Inferior parietal cortex (tissue), 1 donor: ENCODE data around the gene SPATS2.

Experiments used
- DNase-seq: peaks from one replicate; pipeline ENCODE4 v3.0.0-alpha.2; 2016; ENCODE audit errors: extremely low spot score

The SPATS2 gene

DNA sequence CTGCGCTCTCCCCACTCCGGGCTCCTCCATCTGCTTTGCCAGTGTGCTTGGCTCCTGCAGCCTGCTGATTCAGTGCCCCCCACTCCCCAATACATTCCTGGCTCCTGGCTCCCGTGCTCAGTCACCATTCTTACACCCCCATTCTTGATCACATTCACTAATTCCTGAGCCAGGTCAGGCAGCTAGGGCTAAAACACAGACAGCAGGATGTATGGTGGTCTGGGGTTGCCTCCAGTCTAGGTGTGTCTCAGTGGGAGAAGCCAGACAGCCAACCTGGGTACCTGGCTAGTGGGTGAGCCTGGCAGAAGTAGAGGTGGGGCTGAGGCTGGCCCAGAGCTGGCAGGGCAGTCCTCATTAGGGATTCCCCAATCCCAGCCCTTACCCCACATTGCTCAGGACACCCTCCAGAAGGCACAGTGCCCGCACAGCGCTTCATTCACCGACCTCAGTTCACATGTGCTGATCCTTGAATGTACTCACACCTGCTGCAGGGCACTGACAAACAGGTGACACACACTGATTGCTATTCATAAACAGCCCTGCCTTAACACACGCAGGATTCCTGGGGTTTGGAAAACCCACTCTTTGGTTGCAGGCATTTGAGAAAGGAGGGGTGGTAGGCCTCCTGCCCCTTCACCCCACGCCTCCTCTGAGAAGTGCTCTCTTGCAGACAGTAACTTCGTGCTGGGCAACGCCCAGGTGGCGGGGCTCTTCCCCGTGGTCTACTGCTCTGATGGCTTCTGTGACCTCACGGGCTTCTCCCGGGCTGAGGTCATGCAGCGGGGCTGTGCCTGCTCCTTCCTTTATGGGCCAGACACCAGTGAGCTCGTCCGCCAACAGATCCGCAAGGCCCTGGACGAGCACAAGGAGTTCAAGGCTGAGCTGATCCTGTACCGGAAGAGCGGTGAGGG lies 173.2 kb downstream of the SPATS2 start:
- no peak for DNase-seq

DNA sequence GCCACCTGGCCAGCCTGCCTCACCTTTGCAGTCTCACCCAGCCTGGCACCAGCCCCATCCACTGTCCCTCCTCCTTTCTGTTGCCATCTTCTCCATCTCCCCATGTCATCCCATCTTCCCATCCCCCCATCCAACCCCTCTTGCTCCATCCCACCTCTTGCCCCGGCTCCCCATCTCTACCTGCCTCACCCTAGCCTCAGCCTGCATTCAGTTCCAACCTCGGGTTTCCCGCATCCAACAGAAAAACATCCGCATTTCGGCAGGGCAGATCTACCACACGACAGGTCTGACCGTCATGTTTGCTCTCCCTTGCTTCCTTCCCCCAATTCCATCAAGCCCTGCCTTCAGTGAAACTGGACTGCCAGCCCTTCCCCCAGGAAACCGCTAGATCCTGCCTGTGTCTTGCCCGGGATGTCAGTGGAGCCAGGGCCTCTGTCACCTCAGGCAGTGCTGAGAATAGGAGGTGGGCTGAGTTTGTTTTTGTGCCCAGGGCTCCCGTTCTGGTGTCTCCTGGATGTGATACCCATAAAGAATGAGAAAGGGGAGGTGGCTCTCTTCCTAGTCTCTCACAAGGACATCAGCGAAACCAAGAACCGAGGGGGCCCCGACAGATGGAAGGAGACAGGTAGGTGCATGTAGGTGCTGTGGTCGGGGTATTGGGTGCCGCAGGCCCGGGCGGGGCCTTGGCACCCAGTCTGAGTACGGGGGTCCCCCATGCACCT lies 174.0 kb downstream of the SPATS2 start:
- no peak for DNase-seq

DNA sequence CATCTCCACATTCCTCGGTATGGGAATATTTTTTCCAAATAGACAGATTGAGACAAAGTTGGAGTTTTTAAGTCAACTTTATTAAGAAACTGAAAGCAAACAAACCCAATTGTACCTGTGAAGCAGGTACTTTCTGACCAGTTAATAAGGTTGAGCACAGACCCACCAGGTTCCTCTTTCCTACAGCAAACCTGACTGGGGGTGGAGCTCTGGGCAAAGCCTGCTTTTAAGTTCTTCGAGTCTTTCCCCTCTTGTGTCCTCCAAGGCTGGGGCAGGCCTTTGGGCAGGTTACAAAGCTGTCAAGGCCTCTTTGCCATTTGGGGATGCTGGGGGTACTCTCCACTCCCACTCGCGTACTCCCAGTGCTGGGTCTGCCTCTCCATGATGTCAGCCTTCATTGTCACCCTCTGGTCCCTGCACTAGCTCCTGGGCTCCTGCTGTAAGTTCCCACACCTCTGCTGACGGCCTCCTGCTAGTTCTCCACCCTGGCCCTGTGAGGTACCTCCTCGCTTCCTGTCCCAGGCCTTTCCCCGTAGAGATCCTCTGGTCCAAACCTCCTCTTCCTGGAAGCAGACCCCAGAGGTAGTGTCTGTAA lies 174.7 kb downstream of the SPATS2 start:
- DNase-seq: no peak

DNA sequence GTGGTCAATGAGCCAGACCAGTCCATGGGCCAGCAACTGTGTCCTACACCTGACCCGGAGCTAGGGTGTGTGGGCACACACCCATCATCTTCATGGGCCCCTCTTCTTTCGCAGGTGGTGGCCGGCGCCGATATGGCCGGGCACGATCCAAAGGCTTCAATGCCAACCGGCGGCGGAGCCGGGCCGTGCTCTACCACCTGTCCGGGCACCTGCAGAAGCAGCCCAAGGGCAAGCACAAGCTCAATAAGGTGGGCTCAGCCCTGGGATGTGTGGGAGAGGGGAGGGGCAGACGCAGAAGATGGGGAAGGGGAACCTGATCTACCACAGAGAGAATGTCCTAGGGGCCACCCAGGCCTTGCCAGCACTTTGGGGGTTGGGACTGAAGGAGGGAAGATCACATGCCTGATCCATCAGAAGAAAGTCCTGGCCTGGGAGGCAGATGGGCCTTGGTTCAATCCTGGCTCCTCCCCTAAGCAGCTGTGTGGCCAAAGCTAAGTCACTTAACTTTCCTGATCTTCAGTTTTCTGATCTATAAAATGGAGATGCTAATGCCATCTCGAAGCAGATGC lies 175.4 kb downstream of the SPATS2 start:
- DNase-seq: no peak

DNA sequence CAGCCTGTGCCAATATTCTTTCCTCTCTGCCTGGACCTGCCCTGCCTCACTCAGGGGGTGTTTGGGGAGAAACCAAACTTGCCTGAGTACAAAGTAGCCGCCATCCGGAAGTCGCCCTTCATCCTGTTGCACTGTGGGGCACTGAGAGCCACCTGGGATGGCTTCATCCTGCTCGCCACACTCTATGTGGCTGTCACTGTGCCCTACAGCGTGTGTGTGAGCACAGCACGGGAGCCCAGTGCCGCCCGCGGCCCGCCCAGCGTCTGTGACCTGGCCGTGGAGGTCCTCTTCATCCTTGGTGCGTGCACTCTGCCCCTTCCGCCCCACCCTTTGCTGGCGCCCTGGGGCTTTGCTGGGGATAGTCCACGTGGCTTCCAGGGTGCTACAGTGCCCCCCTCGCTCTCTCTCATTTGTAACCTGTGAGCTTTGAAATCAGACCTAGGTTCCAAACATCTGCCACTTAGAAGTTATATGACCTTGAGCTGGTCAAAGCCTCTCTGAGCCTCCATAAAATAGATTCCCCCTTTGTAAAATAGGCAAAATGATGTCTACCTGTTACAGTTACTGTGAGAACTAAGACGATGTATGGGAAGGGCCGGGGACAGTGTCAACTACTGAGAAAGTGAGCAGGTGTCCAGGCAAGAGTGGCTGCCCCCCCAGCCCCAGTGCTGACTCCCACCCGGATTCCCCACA lies 176.1 kb downstream of the SPATS2 start:
- DNase-seq: no peak

DNA sequence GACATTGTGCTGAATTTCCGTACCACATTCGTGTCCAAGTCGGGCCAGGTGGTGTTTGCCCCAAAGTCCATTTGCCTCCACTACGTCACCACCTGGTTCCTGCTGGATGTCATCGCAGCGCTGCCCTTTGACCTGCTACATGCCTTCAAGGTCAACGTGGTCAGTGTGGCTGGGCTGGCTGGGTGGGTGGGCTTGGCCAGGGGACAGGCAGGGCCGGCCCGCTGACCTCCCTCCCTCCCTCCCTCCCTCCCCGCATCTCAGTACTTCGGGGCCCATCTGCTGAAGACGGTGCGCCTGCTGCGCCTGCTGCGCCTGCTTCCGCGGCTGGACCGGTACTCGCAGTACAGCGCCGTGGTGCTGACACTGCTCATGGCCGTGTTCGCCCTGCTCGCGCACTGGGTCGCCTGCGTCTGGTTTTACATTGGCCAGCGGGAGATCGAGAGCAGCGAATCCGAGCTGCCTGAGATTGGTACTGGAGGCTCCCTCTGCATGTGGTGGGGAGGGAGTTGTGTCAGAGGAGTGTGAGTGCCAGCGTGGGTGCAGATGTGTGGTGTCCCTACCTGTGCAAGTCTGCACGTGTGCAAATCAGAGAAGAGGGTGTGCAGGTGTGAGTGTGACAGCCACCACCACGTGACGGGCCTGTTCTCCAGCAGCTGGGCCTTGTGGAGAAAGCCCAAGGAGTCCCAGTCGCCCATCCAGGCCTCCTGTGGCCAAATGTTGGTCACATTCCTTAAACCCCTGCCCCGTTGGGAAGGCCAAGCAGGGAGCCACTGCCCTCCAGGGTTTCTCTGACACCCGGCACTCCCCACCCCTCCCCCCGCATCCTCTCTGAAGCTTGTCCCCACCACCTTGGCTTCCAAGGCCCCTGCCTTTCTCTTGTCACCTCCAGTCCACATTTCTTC lies 176.9 kb downstream of the SPATS2 start:
- no peak for DNase-seq

DNA sequence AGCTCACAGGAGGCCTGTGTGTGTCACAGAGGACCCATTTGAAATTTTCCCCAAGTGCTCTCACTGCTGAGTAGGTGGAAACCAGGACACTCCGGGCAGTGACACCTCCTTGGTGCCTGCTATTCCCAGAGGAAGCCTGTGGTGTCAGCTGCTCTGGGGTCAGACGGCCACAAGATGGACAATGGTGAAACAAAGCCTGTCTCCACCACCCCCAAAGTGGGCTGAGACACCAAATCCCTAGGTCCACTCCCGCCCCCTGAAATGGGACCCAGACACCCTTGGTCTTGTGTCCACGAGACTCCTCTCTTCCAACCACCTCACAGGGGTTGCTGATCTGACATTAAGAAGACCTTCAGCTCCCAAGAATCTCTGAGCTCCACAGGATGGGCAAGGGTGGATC lies 178.6 kb downstream of the SPATS2 start:
- no peak for DNase-seq

DNA sequence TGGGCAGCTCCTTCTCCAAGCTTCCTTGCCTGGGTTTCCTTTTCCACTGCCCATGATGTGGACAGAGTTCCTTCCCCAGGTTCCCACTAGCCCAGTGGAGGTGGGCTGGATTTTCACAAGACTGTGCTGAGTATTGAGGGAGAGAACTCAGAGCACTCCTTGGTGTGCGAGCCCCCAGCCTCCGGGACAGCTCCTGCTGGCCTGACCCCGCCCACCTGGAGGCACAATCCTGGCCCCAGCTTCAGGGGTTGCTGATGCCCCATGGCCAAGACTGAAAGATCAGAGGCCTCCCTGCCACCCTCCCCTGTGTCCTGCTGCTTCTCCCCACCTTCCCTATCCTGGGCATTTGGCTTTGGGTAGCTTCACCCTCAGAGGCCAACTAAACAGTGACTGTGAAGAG lies 179.2 kb downstream of the SPATS2 start:
- no peak for DNase-seq

DNA sequence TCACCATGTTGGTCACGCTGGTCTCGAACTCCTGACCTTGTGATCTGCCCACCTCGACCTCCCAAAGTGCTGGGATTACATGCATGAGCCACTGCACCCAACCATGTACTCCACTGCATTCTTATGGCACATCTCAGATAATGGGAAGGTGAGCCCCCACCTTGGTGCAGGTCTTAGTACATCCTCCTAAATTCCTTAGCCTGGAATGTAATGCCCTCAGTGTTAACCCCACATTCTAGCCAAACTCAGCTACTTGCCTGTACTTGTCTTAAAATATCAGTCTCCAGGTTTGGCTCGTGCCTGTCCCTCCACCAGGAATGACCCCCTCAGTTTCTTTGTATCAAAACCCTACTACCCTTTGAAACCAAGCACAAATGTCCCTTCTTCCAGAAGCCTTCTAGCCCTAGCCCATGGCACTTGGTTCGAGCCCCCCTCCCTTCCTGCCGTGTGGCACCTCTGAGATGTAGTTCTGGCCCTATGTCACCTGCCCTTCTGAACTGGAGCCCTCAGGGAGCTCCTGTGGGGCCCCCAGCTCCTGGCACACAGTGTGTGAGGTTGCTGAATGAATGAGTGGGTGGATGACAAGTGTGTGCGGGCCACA lies 179.9 kb downstream of the SPATS2 start:
- no peak for DNase-seq

DNA sequence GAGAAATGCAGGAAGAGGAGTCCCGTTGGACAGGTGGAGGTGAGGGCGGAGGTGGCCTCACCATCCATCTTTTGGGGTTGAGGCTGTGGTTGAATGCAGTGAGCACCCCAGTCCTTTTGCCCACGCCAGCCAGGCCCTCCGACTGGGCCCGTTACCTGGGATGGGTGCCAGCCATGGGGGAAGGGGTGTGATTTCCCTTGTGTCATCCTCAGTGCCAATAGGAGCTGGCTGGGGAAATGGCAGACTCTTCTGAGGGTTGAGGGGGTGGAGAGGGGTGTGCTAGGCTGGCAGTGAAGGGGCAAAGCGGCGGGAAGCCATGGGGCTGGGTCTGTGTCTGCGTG lies 181.2 kb downstream of the SPATS2 start:
- no peak for DNase-seq

DNA sequence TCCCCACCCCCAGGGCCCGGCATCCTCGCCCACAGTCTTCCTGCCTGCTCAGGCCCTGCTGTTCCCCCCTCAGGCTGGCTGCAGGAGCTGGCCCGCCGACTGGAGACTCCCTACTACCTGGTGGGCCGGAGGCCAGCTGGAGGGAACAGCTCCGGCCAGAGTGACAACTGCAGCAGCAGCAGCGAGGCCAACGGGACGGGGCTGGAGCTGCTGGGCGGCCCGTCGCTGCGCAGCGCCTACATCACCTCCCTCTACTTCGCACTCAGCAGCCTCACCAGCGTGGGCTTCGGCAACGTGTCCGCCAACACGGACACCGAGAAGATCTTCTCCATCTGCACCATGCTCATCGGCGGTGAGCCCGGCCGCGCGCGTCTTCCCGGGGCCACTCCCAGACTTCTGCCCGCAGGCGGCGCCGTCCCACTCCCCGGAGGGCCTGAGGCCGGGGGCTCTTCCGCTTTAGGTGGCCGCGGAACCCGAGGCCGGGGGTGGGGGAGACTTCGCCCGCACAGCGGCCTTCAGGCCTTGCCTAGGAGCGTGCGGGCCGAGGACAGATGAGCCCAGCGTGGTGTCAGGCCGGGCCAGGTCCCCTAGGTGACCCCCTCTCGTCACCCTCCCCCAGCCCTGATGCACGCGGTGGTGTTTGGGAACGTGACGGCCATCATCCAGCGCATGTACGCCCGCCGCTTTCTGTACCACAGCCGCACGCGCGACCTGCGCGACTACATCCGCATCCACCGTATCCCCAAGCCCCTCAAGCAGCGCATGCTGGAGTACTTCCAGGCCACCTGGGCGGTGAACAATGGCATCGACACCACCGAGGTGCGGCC lies 181.8 kb downstream of the SPATS2 start:
- no peak for DNase-seq

DNA sequence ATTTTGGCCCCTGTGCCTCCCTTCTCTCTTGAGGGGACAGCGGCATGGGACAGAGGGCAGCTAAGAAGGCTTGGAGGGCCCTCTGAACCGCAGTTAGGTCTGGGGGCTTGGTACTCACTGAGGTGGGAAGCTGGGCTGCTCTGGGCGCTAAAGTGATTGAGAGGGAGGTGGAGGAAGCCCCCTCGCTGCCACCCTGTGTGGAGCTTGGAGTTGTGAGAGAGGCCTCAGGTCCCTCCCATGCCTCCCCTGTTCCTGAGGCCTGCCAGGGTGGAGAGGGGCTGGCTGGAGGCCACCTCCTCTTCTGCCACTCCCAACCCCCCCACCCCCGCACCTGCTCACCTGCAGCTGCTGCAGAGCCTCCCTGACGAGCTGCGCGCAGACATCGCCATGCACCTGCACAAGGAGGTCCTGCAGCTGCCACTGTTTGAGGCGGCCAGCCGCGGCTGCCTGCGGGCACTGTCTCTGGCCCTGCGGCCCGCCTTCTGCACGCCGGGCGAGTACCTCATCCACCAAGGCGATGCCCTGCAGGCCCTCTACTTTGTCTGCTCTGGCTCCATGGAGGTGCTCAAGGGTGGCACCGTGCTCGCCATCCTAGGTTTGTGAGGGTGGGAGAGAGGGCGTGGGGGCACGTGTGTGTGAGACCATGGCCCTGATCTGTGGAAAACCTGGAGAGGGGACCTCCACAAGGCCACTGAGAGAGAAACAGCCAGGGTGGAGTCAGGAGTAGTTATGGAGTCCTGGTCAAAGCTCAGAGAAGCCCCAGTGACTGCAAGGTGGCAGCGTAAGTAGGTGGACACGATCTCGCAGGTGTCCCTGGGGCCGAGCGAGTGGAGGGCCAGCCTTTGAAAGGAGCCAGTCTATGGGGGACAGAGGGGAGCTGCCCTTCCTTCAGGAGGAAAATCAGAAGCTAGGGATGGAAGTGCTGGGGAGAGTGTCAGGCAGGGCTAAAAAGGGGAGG lies 182.8 kb downstream of the SPATS2 start:
- DNase-seq: no peak

DNA sequence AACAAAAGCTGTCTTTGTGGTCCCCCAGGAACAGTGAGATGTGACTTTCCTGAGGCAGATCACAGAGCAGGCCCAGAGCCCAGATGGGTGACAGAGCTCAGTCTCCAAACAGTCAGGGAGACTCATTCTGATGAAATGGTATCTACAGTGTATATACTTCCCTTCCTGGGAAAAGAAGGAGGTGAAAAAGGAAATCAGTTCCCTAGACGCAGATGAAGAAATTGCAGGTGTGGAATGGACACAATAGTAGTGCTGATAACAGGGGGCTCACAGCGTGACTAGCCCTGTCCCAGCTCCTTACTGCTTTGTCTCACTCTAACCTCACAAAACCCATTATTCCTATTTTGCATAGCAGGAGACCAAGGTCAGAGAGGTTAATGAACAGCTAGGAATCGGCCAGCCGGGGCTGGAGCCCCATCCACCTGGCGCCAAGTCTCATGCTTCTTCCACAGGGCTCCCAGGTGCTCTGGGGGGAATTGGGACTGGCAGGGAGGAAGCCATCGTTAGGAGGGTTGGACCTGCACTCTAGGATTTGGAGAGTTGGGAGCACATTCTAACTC lies 183.5 kb downstream of the SPATS2 start:
- DNase-seq: no peak

DNA sequence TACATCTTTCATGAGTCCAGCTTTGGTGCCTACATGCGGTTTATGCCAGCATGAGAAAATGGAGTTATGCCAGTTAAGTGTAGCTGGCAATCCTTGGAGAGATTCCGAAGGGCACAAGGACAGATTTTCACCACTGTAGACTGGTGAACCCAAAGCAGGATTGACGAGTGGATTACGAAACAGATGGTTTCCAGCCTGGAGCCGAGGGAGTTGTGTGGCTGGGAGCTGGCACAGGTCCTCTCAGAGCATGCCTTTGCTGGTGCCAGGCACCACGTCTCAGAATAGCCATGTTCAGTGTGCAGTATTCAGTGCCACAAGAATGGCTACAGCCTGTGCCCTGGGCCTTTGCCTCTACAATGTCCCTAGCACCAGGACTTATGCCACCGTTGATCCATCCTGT lies 184.8 kb downstream of the SPATS2 start:
- DNase-seq: no peak

DNA sequence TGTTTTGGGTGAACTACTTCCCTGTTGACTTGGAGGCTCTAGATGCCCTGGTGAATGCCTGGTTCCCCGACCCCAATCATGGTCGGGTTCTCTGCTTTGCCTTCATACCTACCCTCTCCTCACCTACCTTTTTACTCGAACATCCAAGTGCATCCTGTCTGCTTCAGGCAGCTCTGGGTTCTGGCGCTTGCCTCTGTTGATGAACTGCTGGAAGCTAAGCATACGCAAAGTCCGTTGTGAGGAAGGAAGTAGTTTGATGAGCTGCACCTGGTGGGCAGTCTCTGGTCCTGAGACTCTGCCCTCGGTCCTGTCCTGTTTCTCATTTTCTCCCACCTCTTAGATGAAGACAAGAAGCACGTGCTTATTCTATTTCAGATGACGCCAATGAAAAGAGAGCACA lies 185.2 kb downstream of the SPATS2 start:
- no peak for DNase-seq

DNA sequence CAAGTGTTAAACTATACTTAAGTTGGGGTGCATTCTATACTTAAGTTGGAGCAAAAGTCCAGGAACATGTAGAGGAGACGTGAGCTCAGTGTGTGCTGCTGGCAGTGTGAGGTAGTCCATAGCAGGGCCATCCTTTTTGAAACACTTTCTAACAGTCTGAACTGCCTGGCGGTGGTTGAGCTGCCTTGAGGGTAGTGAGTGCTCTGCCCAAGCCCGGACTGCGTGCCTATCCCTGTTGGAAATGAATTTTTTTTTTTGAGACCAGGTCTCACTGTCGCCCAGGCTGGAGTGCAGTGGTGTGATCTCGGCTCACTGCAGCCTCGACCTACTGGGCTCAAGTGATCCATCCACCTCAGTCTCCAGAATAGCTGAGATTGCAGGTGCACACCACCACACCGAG lies 185.6 kb downstream of the SPATS2 start:
- DNase-seq: no peak

DNA sequence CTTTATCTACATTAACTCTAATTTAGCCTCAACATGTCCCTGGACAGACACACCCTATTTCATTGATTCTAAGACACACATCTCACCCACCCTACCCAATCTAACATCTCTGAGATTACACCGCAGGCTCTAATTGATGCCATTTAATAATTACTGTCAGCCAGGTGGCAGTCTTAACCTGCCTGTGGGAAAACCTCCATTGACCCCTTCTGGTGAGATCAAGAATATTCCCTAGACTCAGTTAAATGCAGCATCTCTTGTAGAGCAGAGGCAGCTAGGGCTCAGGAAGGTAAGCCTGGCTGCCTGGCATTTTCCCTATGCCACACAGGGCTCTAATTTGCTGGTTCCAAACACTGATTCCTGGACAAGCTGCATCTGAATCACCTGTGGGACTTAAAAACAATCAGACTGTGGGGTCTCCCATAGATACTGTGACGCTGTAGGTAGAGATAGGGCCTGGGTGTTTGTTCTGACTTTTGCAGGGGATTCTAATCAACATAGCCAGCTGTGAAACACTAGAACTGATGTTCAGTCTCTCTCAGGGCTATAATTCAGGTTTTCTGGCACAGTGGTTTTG lies 186.3 kb downstream of the SPATS2 start:
- no peak for DNase-seq

DNA sequence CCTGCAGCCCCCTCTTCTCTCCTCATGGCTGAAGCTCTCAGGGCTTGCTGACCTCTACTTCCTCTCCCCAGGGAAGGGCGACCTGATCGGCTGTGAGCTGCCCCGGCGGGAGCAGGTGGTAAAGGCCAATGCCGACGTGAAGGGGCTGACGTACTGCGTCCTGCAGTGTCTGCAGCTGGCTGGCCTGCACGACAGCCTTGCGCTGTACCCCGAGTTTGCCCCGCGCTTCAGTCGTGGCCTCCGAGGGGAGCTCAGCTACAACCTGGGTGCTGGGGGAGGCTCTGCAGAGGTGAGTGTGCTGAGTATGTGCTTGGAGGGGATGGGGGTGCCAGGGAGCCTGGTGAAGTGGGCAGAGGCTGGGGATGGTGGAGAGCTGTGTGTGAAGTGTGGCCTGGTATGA lies 187.0 kb downstream of the SPATS2 start:
- no peak for DNase-seq
